ENCODE measurements around the gene GIGYF2. TPM values are rescaled to one million over a fixed set of nuclear protein-coding genes. Genes with fewer than 3 reads are reported as not detected.
A peak's percentile ranks its signal among the peaks of the same experiment; 100 is the strongest.

GIGYF2 gene
- total and polyA plus RNA-seq, 2 of the 13 experiments (the other 11 are each of a cell fraction or from before 2014, with no cell fraction given), result 44.9 to 73.5 TPM

DNA sequence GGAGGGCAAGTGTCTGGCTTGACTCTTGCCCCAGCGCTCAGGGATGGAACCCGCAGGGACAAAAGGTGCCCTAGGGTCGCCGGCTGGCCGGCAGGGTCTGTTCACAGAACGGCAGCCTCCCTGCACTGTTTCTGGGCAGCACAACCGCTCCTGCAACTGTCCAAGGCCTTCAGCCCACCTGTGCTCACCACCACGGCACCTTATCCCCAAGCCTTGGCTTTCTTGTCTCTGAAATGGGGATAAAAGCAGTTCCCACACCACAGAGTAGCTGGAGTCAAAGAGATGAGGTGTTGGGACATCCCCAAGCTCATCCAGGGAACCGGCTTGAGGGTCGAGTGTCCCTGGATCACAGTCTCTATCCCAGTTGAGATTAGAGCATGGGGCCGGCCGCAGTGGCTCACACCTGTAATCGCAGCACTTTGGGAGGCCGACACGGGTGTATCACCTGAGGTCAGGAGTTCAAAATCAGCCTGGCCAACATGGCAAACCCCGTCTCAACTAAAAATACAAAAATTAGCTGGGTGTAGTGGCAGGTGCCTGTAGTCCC is 177.6 kb downstream of the GIGYF2 start (continued):
- TF ChIP-seq HMGXB3 (CRISPR knock-in tag; IDR thresholded peaks at IDR 0.05; ENCODE audit: borderline replicate concordance) (no peak), ZBTB4 (CRISPR knock-in tag; IDR thresholded peaks at IDR 0.05; ENCODE audit: borderline replicate concordance) (peak; percentile 50; the same call in 1 of the 2 replicates), ZNF552 (CRISPR knock-in tag; IDR thresholded peaks at IDR 0.05; ENCODE audit: borderline replicate concordance) (no peak), USF2 (IDR thresholded peaks at IDR 0.05; ENCODE audit: low read depth, low read length) (no peak), USF2 (CRISPR knock-in tag; IDR thresholded peaks at IDR 0.05; ENCODE audit: borderline replicate concordance) (no peak), MLLT10 (CRISPR knock-in tag; IDR thresholded peaks at IDR 0.05) (no peak), SMYD3 (CRISPR knock-in tag; IDR thresholded peaks at IDR 0.05) (no peak), ZBTB38 (CRISPR knock-in tag; IDR thresholded peaks at IDR 0.05) (peak; percentile 83; the same call in 1 of the 2 replicates), KDM4B (CRISPR knock-in tag; IDR thresholded peaks at IDR 0.05) (no peak), AGO2 (optimal IDR thresholded peaks at IDR 0.05; ENCODE audit: low read depth, low read length) (peak; percentile 73), MAFG (CRISPR knock-in tag; IDR thresholded peaks at IDR 0.05) (no peak), ZNF776 (CRISPR knock-in tag; IDR thresholded peaks at IDR 0.05) (no peak), NFYB (CRISPR knock-in tag; IDR thresholded peaks at IDR 0.05) (no peak), PBX3 (CRISPR knock-in tag; IDR thresholded peaks at IDR 0.05; ENCODE audit: borderline replicate concordance) (no peak), TERF1 (CRISPR knock-in tag; IDR thresholded peaks at IDR 0.05) (no peak)
- TF ChIP-seq, protein P1, sequence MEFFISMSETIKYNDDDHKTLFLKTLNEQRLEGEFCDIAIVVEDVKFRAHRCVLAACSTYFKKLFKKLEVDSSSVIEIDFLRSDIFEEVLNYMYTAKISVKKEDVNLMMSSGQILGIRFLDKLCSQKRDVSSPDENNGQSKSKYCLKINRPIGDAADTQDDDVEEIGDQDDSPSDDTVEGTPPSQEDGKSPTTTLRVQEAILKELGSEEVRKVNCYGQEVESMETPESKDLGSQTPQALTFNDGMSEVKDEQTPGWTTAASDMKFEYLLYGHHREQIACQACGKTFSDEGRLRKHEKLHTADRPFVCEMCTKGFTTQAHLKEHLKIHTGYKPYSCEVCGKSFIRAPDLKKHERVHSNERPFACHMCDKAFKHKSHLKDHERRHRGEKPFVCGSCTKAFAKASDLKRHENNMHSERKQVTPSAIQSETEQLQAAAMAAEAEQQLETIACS (CRISPR knock-in tag; IDR thresholded peaks at IDR 0.05), result no peak; the same call in 1 of the 2 replicates
